A673 (cell line): Measurements from ENCODE around the gene DOCK8. TPM values are rescaled to one million over a fixed set of nuclear protein-coding genes. Genes with fewer than 3 reads are reported as not detected.

Source experiments
- BruUV-seq: library from RNA; stranded (reverse); fragments of 400-500 nt; replicated peaks from 2 replicates; lab custom pipeline; 2021; lab: Mats Ljungman, UMichigan
- CTCF ChIA-PET: fragments of 300-600 bp; sonication (Branson Sonifier 250); formaldehyde crosslinking; loops from one replicate; lab custom pipeline; 2022; ENCODE audit warnings: antibody characterized with exemption; lab: Charles Lee
- POLR2A ChIA-PET: fragments of 300-600 bp; sonication (Branson Sonifier 250); formaldehyde crosslinking; loops from one replicate; lab custom pipeline; 2022; ENCODE audit warnings: antibody characterized with exemption; ENCODE audit not compliant: low non-redundant PET; lab: Charles Lee
- DNase-seq: peaks from one replicate; pipeline ENCODE4 v3.0.0-alpha.2; 2015; ENCODE audit warnings: low spot score
- H3K27ac ChIP-seq: fragments of 200-600 bp; sonication (generic); 2 replicates; pipeline ENCODE4 v1.5.1; 2016; ENCODE audit warnings: mixed run types, low read depth, mild to moderate bottlenecking, mixed read lengths, antibody characterized with exemption, low read length; ENCODE audit not compliant: poor library complexity, severe bottlenecking
- H3K27me3 ChIP-seq: fragments of 200-600 bp; sonication (generic); replicated peaks from 2 replicates; pipeline ENCODE4 v1.6.1; 2017; ENCODE audit warnings: mixed run types, low read depth, mild to moderate bottlenecking, mixed read lengths, antibody characterized with exemption, low read length; ENCODE audit not compliant: insufficient read depth, poor library complexity
- H3K36me3 ChIP-seq: fragments of 200-600 bp; sonication (generic); 2 replicates; pipeline ENCODE4 v1.6.1; 2016; ENCODE audit warnings: mixed run types, mild to moderate bottlenecking, mixed read lengths, antibody characterized with exemption, low read length; ENCODE audit not compliant: insufficient read depth, poor library complexity, severe bottlenecking
- H3K4me1 ChIP-seq: fragments of 200-600 bp; sonication (generic); 2 replicates; pipeline ENCODE4 v1.6.1; 2017; ENCODE audit warnings: mixed run types, mild to moderate bottlenecking, mixed read lengths, antibody characterized with exemption, low read length; ENCODE audit not compliant: insufficient read depth, poor library complexity, severe bottlenecking
- H3K4me3 ChIP-seq: fragments of 200-600 bp; sonication (generic); 2 replicates; pipeline ENCODE4 v1.5.1; 2016; ENCODE audit warnings: low read depth, mixed run types, mild to moderate bottlenecking, mixed read lengths, low read length; ENCODE audit not compliant: poor library complexity, severe bottlenecking
- H3K9me3 ChIP-seq: fragments of 200-600 bp; sonication (generic); 2 replicates; pipeline ENCODE4 v1.6.1; 2016; ENCODE audit warnings: mixed run types, low read depth, mild to moderate bottlenecking, mixed read lengths, antibody characterized with exemption, low read length; ENCODE audit not compliant: poor library complexity, severe bottlenecking
- CTCF ChIP-seq: fragments of 300-800, 200-600 bp; sonication (generic); conservative IDR thresholded peaks from 2 replicates; pipeline ENCODE4 v1.5.1; 2017; ENCODE audit warnings: low read depth, mild to moderate bottlenecking, antibody characterized with exemption, low read length, moderate library complexity, mixed read lengths
- EZH2 ChIP-seq: fragments of 200-600 bp; sonication (generic); IDR thresholded peaks from 2 replicates; pipeline ENCODE4 v1.6.1; 2017; ENCODE audit warnings: borderline replicate concordance, low read depth, mild to moderate bottlenecking, mixed read lengths, antibody characterized with exemption, low read length; ENCODE audit not compliant: poor library complexity, severe bottlenecking
- intact Hi-C: fragments of 100-400 bp; cut with micrococcal nuclease; formaldehyde crosslinking; loops from one replicate; pipeline ENCODE4 v1.10.0; 2022; ENCODE audit not compliant: unreplicated experiment
- total RNA-seq: library from RNA; stranded (reverse); gene quantifications from 2 replicates; pipeline ENCODE4 v1.2.3, GENCODE V29; 2021

The DOCK8 gene
- total RNA-seq, 1 experiment from 2014 or later: not detected

- Histone ChIP-seq H3K27ac (no peak overlapping the region), H3K9me3 (no peaks in the 10 kb centered on the region), H3K36me3 (no peaks in the 10 kb centered on the region), H3K4me1 (peaks cover 3% of the 10 kb centered on the region), H3K4me3 (no peak overlapping the region), H3K27me3 (peaks cover 72% of the 10 kb centered on the region)
- ChIA-PET CTCF (no interaction called here), POLR2A (no interaction called here)
- BruUV-seq: no TSS peak
- no peak for TF ChIP-seq CTCF
- TF ChIP-seq EZH2: no peak
- intact Hi-C loops: no loop called here
- no peak for DNase-seq
Measured at GRCh38 chr9:219670-220365, 5.2 kb downstream of the DOCK8 start.

- intact Hi-C loops: no loop called here
- no peaks in the 10 kb centered on the region for H3K36me3 ChIP-seq
- DNase-seq: no peak
- peaks cover 72% of the 10 kb centered on the region for H3K27me3 ChIP-seq
- TF ChIP-seq EZH2 (no peak), CTCF (no peak)
- ChIA-PET POLR2A (no interaction called here), CTCF (no interaction called here)
- no peak overlapping the region for H3K27ac ChIP-seq
- peaks cover 3% of the 10 kb centered on the region for H3K4me1 ChIP-seq
- BruUV-seq: no TSS peak
- H3K9me3 ChIP-seq: no peaks in the 10 kb centered on the region
- H3K4me3 ChIP-seq: no peak overlapping the region
Measured at GRCh38 chr9:221989-222776, 7.5 kb downstream of the DOCK8 start.

- Histone ChIP-seq H3K36me3 (no peaks in the 10 kb centered on the region), H3K9me3 (no peaks in the 10 kb centered on the region), H3K27ac (no peak overlapping the region), H3K4me1 (peaks cover 3% of the 10 kb centered on the region), H3K4me3 (no peak overlapping the region), H3K27me3 (peaks cover 72% of the 10 kb centered on the region)
- no TSS peak for BruUV-seq
- ChIA-PET CTCF (no interaction called here), POLR2A (no interaction called here)
- peak; percentile 4 for DNase-seq
- TF ChIP-seq EZH2 (no peak), CTCF (no peak)
- intact Hi-C loops: no loop called here
Measured at GRCh38 chr9:223152-223551, 8.5 kb downstream of the DOCK8 start.
